DMS 273 (cell line): ENCODE results near the gene IL7R.

ENCODE experiments used
- DNase-seq: peaks from one replicate; lab custom pipeline; 2025; ENCODE audit not compliant: unreplicated experiment; lab: John Stamatoyannopoulos, UW

IL7R gene

GRCh38 chr5:35903631-35904203 is 47.0 kb downstream of the IL7R start:
- no peak for DNase-seq

GRCh38 chr5:35904443-35905132 is 47.9 kb downstream of the IL7R start:
- DNase-seq, result no peak

GRCh38 chr5:35908228-35908627 is 51.5 kb downstream of the IL7R start:
- DNase-seq, result no peak

GRCh38 chr5:35908814-35909213 is 52.1 kb downstream of the IL7R start:
- DNase-seq, result no peak

- peak; percentile 6 for DNase-seq
Observed at GRCh38 chr5:35919191-35919590, 62.5 kb downstream of the IL7R start.

GRCh38 chr5:35920890-35921289 is 64.2 kb downstream of the IL7R start:
- DNase-seq, result peak; percentile 37

GRCh38 chr5:35921930-35922329 is 65.2 kb downstream of the IL7R start:
- DNase-seq, result no peak

- DNase-seq, result peak; percentile 73
Observed at GRCh38 chr5:35922468-35922867, 65.8 kb downstream of the IL7R start.

- DNase-seq, result no peak
Observed at GRCh38 chr5:35924122-35924949, 67.6 kb downstream of the IL7R start.

- peak; percentile 59 for DNase-seq
Observed at GRCh38 chr5:35924950-35925722, 68.4 kb downstream of the IL7R start.

GRCh38 chr5:35926389-35927051 is 69.8 kb downstream of the IL7R start:
- peak; percentile 78 for DNase-seq
